HG03442 (cell line): Measurements from ENCODE around the gene DPEP2NB.

Source experiments
- ATAC-seq: cut with Tn5 transposase; IDR thresholded peaks from one replicate; pipeline ENCODE4 v1.9.1; 2021; ENCODE audit warnings: mild to moderate bottlenecking, moderate library complexity; ENCODE audit not compliant: unreplicated experiment

DPEP2NB gene

DNA sequence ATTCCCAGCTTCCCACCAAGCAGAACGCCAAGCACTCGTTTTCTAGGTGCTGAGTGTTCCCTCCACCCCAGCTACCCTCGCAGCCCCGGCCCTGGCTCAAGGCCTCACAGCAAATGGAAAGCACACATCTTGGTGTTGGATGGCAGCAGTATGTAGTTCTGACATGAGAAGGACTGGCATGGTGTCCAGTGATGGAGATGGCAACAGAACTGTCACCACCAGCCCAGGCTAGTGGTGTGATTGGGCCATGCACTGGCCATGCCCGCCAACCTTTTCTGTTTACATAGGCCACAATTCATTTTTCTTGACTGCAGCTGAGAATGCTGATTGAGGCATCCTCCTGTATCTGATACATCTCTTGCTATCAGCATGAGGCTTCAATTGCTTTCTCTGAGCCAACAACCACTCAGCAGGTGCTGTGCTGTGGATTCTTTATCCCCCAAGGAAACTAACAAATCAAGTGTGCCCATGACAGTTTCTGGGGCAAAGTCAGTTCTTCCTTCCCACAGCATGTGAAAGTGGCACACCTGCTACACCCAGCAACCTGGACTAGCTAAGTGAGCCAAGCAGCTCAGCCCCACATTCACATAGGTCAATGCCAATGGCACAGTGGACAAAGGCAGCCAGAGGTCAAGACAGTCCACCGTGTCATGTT lies 51.1 kb downstream of the DPEP2NB start:
- ATAC-seq: no peak

DNA sequence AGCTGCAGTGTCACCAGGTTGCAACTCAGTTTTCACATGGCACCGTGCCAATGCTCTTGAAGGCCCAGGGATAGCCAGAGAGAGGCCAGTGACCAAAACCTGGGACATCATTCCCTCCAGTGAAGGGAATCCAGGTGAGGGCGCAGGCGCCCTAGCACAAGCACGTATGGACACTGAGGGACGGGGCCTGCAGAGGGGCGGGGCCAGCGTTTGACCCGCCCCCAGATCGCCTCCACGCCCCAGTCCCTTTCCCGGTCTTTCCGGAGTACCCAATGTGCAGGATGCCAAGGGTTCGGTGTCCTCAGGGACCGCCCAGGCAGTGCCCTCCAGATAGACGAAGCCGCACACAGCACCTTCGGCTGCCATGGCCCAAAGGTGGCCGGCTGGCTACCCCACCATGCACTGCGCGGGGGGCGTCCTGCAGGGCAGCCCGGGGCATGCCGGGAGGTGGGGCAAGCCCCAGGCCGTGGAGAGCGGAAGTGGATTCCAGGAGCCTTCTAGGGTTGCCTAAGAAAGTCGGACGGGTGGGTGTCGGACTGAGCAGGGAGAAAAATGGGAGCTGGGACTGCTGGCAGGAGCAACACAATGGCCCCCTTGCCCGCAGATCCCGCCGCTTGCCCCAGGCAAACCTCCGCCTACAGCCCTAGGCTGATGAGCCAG lies 51.9 kb downstream of the DPEP2NB start:
- no peak for ATAC-seq
